SK-N-SH (cell line): Measurements from ENCODE around the gene ZNF346. TPM values are rescaled to one million over a fixed set of nuclear protein-coding genes. Genes with fewer than 3 reads are reported as not detected.

Experiments
- CTCF ChIA-PET: fragments of 300-600, 350-600 bp; formaldehyde crosslinking; extraction: SDS; loops from one replicate; lab custom pipeline; 2021; lab: Yijun Ruan, JAX
- POLR2A ChIA-PET: fragments of 350-600 bp; sonication (Branson Sonifier 250); formaldehyde crosslinking; extraction: SDS; loops from one replicate; lab custom pipeline; 2020; ENCODE audit warnings: antibody characterized with exemption, inconsistent platforms; lab: Yijun Ruan, JAX
- DNase-seq: peaks from one replicate; pipeline ENCODE4 v3.0.0; 2012
- H2AFZ ChIP-seq: fragments of 200-600 bp; sonication (generic); 2 replicates; pipeline ENCODE4 v1.8.1; 2016; ENCODE audit warnings: antibody characterized with exemption, mild to moderate bottlenecking, low read depth
- H3F3A ChIP-seq: fragments of 200-600 bp; sonication (generic); replicated peaks from 2 replicates; pipeline ENCODE3; 2016; ENCODE audit warnings: antibody characterized with exemption, mild to moderate bottlenecking; ENCODE audit not compliant: insufficient read depth
- H3K27ac ChIP-seq, 2 experiments: fragments of 200-500 bp in 1 of 2; fragments of 200-600 bp in 1 of 2; sonication (Bioruptor generic) in 1 of 2; sonication (generic), shearing (Covaris generic) in 1 of 2; 2 replicates each; pipeline versions ENCODE4 v1.5.1 to v1.6.1; 2014 to 2016; ENCODE audit warnings: low read depth in 2 of 2, inconsistent platforms in 1 of 2, low read length in 1 of 2, mild to moderate bottlenecking in 1 of 2, mixed read lengths in 1 of 2
- H3K27me3 ChIP-seq: fragments of 200-600 bp; sonication (generic), shearing (Covaris generic); 2 replicates; pipeline ENCODE4 v1.6.1; 2016; ENCODE audit warnings: mixed run types; ENCODE audit not compliant: insufficient read depth
- H3K36me3 ChIP-seq, 2 experiments: fragments of 200-500 bp in 1 of 2; fragments of 200-600 bp in 1 of 2; sonication (Bioruptor generic) in 1 of 2; sonication (generic) in 1 of 2; replicated peaks in 1 of 2; 2 replicates each; pipeline versions ENCODE3 to v1.5.1; 2014 to 2016; ENCODE audit warnings: low read length in 1 of 2, mild to moderate bottlenecking in 1 of 2; ENCODE audit not compliant: insufficient read depth in 2 of 2, control insufficient read depth in 1 of 2
- H3K4me1 ChIP-seq, 2 experiments: fragments of 200-500 bp in 1 of 2; fragments of 200-600 bp in 1 of 2; sonication (Bioruptor generic) in 1 of 2; sonication (generic), shearing (Covaris generic) in 1 of 2; 2 replicates each; pipeline versions ENCODE4 v1.5.1 to v1.6.1; 2014 to 2016; ENCODE audit warnings: low read depth in 1 of 2, low read length in 1 of 2, mixed run types in 1 of 2; ENCODE audit not compliant: insufficient read depth in 2 of 2, control insufficient read depth in 1 of 2
- H3K4me2 ChIP-seq: fragments of 200-600 bp; sonication (generic), shearing (Covaris generic); 2 replicates; pipeline ENCODE4 v1.6.1; 2017; ENCODE audit warnings: mixed run types
- H3K4me3 ChIP-seq, 2 experiments: fragments of 200-500 bp in 1 of 2; fragments of 200-600 bp in 1 of 2; sonication (Bioruptor generic) in 1 of 2; sonication (generic), shearing (Covaris generic) in 1 of 2; 2 replicates each; pipeline versions ENCODE4 v1.5.1 to v1.8.1; 2014 to 2016; ENCODE audit warnings: low read depth in 2 of 2, inconsistent platforms in 1 of 2, low read length in 1 of 2, mild to moderate bottlenecking in 1 of 2, mixed read lengths in 1 of 2, moderate library complexity in 1 of 2
- H3K79me2 ChIP-seq: fragments of 200-600 bp; sonication (generic); 2 replicates; pipeline ENCODE4 v1.8.1; 2017; ENCODE audit warnings: mild to moderate bottlenecking; ENCODE audit not compliant: insufficient read depth
- H3K9ac ChIP-seq: fragments of 200-600 bp; sonication (generic); 2 replicates; pipeline ENCODE4 v1.6.1; 2017; ENCODE audit warnings: mixed run types
- H3K9me2 ChIP-seq: fragments of 200-600 bp; sonication (generic); 2 replicates; pipeline ENCODE4 v1.6.1; 2017; ENCODE audit warnings: mixed run types
- H3K9me3 ChIP-seq: fragments of 200-600 bp; sonication (generic); 2 replicates; pipeline ENCODE4 v1.6.1; 2017; ENCODE audit warnings: mixed run types, mild to moderate bottlenecking, moderate library complexity
- H4K20me1 ChIP-seq: fragments of 200-600 bp; sonication (generic); 2 replicates; pipeline ENCODE4 v1.6.1; 2017; ENCODE audit warnings: mild to moderate bottlenecking, mixed run types; ENCODE audit not compliant: insufficient read depth
- CTCF ChIP-seq: fragments of 200-600 bp; sonication (generic); IDR thresholded peaks from 2 replicates; pipeline ENCODE4 v1.6.1; 2017; ENCODE audit warnings: antibody characterized with exemption, mild to moderate bottlenecking, moderate library complexity
- EZH2phosphoT487 ChIP-seq: fragments of 200-600 bp; sonication (generic); IDR thresholded peaks from 2 replicates; pipeline ENCODE4 v1.6.1; 2017; ENCODE audit warnings: low read depth, mixed run types, mild to moderate bottlenecking, antibody characterized with exemption, moderate library complexity, borderline replicate concordance
- FOXM1 ChIP-seq: IDR thresholded peaks from 2 replicates; pipeline ENCODE4 v1.4.0; 2012; ENCODE audit warnings: low read depth, mild to moderate bottlenecking
- SIN3A ChIP-seq: IDR thresholded peaks from 2 replicates; pipeline ENCODE4 v1.6.1; 2012; ENCODE audit warnings: low read depth, mild to moderate bottlenecking, low read length, moderate library complexity, borderline replicate concordance
- TCF12 ChIP-seq: IDR thresholded peaks from 2 replicates; pipeline ENCODE4 v1.4.0; 2012
- YY1 ChIP-seq: IDR thresholded peaks from 2 replicates; pipeline ENCODE4 v1.4.0; 2012; ENCODE audit warnings: low read depth, mild to moderate bottlenecking
- WGBS: methylation state at CpG from one replicate; pipeline ENCODE4 v1.1.6; 2017; ENCODE audit warnings: low lambda C conversion rate; 5-methylcytosine and 5-hydroxymethylcytosine counted together
- polyA plus RNA-seq, 3 experiments: library from polyadenylated mRNA; depleted of rRNA; stranded (reverse); fragments of >200 nt; gene quantifications; 2 replicates each; pipeline ENCODE4 v1.2.3, GENCODE V29; 2012
- TF ChIP-seq, protein P1 (sequence below): fragments of 150-350 bp; IDR thresholded peaks from 2 replicates; pipeline ENCODE4 v1.6.1; 2017; ENCODE audit warnings: antibody characterized with exemption, low read length, low read depth, borderline replicate concordance
- TF ChIP-seq, protein P2 (sequence below): fragments of 150-350 bp; IDR thresholded peaks from 2 replicates; pipeline ENCODE4 v1.6.1; 2016; ENCODE audit warnings: mild to moderate bottlenecking, low read depth, low read length

Gene ZNF346
- polyA plus RNA-seq, 1 of the 3 experiments (the other 2 are of a cell fraction) = 15.1 TPM

DNA sequence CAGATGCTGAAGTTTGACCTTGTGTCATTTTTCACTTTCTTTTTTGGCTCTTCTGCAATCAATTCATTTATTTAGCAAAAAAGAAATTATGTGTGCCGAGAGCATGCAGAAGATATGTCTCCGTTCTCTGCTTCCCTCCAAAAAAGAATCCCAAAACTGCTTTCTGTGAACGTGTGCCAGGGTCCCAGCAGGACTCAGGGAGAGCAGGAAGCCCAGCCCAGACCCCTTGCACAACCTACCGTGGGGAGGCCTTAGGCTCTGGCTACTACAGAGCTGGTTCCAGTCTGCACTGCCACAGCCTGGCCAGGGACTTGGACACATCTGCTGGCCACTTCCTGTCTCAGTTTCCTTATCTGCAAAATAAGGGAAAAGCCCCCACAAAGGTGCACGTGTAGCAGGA is 66.6 kb downstream of the ZNF346 start:
- Histone ChIP-seq H3K9me3 (no peaks in the 10 kb centered on the region), H3K79me2 (no peaks in the 10 kb centered on the region), H3K9ac (no peak overlapping the region), H3K27me3 (no peaks in the 10 kb centered on the region), H4K20me1 (no peaks in the 10 kb centered on the region), H3F3A (peaks cover 9% of the 10 kb centered on the region), H3K27ac (no peak overlapping the region), H3K4me2 (no peak overlapping the region), H3K4me1 (peaks cover 0 to 9% of the 10 kb centered on the region in 2 experiments; a peak in 1 of 4 replicates), H3K36me3 (no peaks in the 10 kb centered on the region), H3K9me2 (no peaks in the 10 kb centered on the region), H2AFZ (no peak overlapping the region), H3K4me3 (no peak overlapping the region)
- peak; percentile 35 for DNase-seq
- 70% methylated on average over 5 of the region's 5 CpGs for WGBS
- TF ChIP-seq SIN3A = no peak
- TF ChIP-seq, protein P1, sequence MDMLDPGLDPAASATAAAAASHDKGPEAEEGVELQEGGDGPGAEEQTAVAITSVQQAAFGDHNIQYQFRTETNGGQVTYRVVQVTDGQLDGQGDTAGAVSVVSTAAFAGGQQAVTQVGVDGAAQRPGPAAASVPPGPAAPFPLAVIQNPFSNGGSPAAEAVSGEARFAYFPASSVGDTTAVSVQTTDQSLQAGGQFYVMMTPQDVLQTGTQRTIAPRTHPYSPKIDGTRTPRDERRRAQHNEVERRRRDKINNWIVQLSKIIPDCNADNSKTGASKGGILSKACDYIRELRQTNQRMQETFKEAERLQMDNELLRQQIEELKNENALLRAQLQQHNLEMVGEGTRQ = no peak
- CTCF ChIA-PET = interaction anchor here (1.0 to 9.0 kb wide), 4 partner anchors 16 to 24 kb away, joined by 4 to 87 read pairs (median 6); no protein-coding TSS in a partner anchor
- POLR2A ChIA-PET = interaction anchor here (0.6 kb wide), 1 partner anchor 62 kb away, joined by 3 read pairs; no protein-coding TSS in a partner anchor

- no peak overlapping the region for H3K4me2 ChIP-seq
- no peaks in the 10 kb centered on the region for H4K20me1 ChIP-seq
- no peaks in the 10 kb centered on the region for H3K27me3 ChIP-seq
- CTCF ChIA-PET = interaction anchor here (1.0 to 9.0 kb wide), 4 partner anchors 15 to 23 kb away, joined by 4 to 87 read pairs (median 6); no protein-coding TSS in a partner anchor
- WGBS = 82% methylated on average over 13 of the region's 21 CpGs
- H3K9me2 ChIP-seq = no peaks in the 10 kb centered on the region
- no peak overlapping the region for H2AFZ ChIP-seq
- H3K36me3 ChIP-seq = no peaks in the 10 kb centered on the region
- H3K79me2 ChIP-seq = no peaks in the 10 kb centered on the region
- H3F3A ChIP-seq = peaks cover 9% of the 10 kb centered on the region
- H3K4me3 ChIP-seq = no peak overlapping the region
- H3K9ac ChIP-seq = no peak overlapping the region
- H3K27ac ChIP-seq = no peak overlapping the region
- TF ChIP-seq YY1 (no peak), EZH2phosphoT487 (no peak), TCF12 (no peak), FOXM1 (no peak), CTCF (no peak)
- TF ChIP-seq, protein P2, sequence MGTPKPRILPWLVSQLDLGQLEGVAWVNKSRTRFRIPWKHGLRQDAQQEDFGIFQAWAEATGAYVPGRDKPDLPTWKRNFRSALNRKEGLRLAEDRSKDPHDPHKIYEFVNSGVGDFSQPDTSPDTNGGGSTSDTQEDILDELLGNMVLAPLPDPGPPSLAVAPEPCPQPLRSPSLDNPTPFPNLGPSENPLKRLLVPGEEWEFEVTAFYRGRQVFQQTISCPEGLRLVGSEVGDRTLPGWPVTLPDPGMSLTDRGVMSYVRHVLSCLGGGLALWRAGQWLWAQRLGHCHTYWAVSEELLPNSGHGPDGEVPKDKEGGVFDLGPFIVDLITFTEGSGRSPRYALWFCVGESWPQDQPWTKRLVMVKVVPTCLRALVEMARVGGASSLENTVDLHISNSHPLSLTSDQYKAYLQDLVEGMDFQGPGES = no peak
- TF ChIP-seq, all 33 proteins: peak for 0
- H3K4me1 ChIP-seq = peaks cover 0 to 13% of the 10 kb centered on the region in 2 experiments; a peak in 1 of 4 replicates
- no peaks in the 10 kb centered on the region for H3K9me3 ChIP-seq
- DNase-seq = no peak
- POLR2A ChIA-PET = no interaction called here
Measured at GRCh38 chr5:177089825-177090641, 67.5 kb downstream of the ZNF346 start.
